ENCODE results near the gene RPS6KA2.

RPS6KA2 gene

GRCh38 chr6:166572370-166573261, 54.4 kb downstream of the RPS6KA2 start:
- DNase-seq (ENCODE audit: low read depth, low spot score) = peak; percentile 50
- H3K4me3 ChIP-seq (ENCODE audit: low read depth, low read length) = no peak overlapping the region
- TF ChIP-seq, protein P1, sequence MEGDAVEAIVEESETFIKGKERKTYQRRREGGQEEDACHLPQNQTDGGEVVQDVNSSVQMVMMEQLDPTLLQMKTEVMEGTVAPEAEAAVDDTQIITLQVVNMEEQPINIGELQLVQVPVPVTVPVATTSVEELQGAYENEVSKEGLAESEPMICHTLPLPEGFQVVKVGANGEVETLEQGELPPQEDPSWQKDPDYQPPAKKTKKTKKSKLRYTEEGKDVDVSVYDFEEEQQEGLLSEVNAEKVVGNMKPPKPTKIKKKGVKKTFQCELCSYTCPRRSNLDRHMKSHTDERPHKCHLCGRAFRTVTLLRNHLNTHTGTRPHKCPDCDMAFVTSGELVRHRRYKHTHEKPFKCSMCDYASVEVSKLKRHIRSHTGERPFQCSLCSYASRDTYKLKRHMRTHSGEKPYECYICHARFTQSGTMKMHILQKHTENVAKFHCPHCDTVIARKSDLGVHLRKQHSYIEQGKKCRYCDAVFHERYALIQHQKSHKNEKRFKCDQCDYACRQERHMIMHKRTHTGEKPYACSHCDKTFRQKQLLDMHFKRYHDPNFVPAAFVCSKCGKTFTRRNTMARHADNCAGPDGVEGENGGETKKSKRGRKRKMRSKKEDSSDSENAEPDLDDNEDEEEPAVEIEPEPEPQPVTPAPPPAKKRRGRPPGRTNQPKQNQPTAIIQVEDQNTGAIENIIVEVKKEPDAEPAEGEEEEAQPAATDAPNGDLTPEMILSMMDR (IDR thresholded peaks at IDR 0.05; ENCODE audit: insufficient read depth, low read length, missing control alignments) = no peak
- POLR2A ChIA-PET = interaction anchor here (1.1 kb wide), 1 partner anchor 12 kb away, joined by 3 read pairs; no protein-coding TSS in a partner anchor
- CTCF ChIA-PET = interaction anchor here (0.6 to 0.7 kb wide), 2 partner anchors 16 to 203 kb away, joined by 3 read pairs; no protein-coding TSS in a partner anchor

DNA sequence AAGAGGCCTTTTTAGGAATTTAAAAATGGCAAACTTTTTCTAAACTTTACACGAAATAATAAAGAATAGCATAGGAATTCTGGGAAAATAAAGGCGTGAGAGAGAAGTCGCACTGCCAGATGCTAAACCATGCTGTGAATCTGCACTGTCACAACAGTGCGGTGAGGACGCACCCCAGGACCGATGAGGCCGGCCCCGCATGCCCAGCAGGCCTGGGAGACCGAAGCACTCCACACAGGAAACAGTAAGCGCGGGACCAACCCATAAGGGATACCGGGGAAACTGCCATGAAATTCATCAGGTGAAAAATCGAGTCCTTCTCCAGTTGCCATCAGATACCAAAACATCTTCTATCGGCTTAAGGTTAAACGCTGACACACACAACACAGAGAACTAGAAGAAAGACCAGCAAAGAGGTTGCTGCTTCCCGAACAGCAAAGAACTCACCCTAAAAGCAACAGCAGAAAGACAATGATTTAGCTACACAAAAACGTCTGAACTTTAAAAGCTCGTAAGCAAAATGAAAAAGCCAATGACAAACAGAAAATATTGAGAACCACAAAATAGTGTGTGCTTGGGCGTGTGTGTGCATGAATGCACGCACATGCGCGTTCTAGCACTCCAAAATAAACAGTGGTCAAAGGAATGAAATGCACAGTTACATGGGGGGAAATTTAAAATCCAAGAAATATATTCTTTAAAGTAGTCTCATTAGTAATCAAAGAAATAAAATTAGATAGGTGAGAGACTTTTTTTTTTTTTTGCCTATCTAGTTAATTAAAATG, 55.9 kb downstream of the RPS6KA2 start:
- no peak for DNase-seq (ENCODE audit: low read depth, low spot score)
- ChIA-PET CTCF (no interaction called here), POLR2A (no interaction called here)
- TF ChIP-seq, protein P1 (IDR thresholded peaks at IDR 0.05; ENCODE audit: insufficient read depth, low read length, missing control alignments) = no peak
- H3K4me3 ChIP-seq (ENCODE audit: low read depth, low read length) = no peak overlapping the region

DNA sequence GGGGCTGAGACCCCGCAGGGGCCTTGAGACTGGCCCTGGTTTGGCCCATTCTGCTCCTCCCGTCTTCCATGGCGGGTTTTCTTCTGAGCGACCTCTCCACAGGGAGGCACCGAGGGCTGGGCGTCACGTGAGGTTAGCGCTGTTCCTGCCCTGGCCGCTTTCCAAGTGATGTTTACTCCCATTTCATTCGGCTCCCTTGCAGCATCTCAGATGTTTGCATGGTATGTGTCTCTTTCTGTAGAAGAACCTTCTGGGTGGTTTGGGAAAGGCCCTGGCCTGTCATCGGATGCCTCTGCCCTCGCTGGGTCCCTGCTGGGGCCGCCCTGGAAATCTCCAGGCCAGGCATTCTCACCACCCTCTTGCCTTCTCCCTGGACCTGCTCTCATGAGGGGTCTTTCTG, 57.8 kb downstream of the RPS6KA2 start:
- DNase-seq (ENCODE audit: low read depth, low spot score) = no peak
- TF ChIP-seq, protein P1 (IDR thresholded peaks at IDR 0.05; ENCODE audit: insufficient read depth, low read length, missing control alignments) = no peak
- POLR2A ChIA-PET = no interaction called here
- CTCF ChIA-PET = no interaction called here
- no peak overlapping the region for H3K4me3 ChIP-seq (ENCODE audit: low read depth, low read length)

- DNase-seq (ENCODE audit: low read depth, low spot score) = no peak
- TF ChIP-seq, protein P1 (IDR thresholded peaks at IDR 0.05; ENCODE audit: insufficient read depth, low read length, missing control alignments) = no peak
- no peak overlapping the region for H3K4me3 ChIP-seq (ENCODE audit: low read depth, low read length)
- CTCF ChIA-PET = interaction anchor here (1.0 to 1.1 kb wide), 2 partner anchors 14 to 102 kb away, joined by 3 read pairs; no protein-coding TSS in a partner anchor
- POLR2A ChIA-PET = interaction anchor here (1.0 to 1.7 kb wide), 3 partner anchors 27 to 59 kb away, joined by 3 read pairs; partner anchors contain the start of gene RPS6KA2
Observed at GRCh38 chr6:166567813-166568212, 59.2 kb downstream of the RPS6KA2 start.

GRCh38 chr6:166567107-166567506, 59.9 kb downstream of the RPS6KA2 start:
- ChIA-PET CTCF (interaction anchor here (1.1 kb wide), 1 partner anchor 102 kb away, joined by 3 read pairs; no protein-coding TSS in a partner anchor), POLR2A (interaction anchor here (1.0 to 1.7 kb wide), 4 partner anchors 11 to 60 kb away, joined by 3 read pairs; partner anchors contain the start of gene RPS6KA2)
- peak; percentile 96 for DNase-seq (ENCODE audit: low read depth, low spot score)
- TF ChIP-seq, protein P1 (IDR thresholded peaks at IDR 0.05; ENCODE audit: insufficient read depth, low read length, missing control alignments) = no peak
- no peak overlapping the region for H3K4me3 ChIP-seq (ENCODE audit: low read depth, low read length)

Data from AG04449 (cell line).